WTC11 (cell line): Measurements from ENCODE around the gene EXOC4. TPM values are rescaled to one million over a fixed set of nuclear protein-coding genes. Genes with fewer than 3 reads are reported as not detected.
"Not testable (repeated sequence)": the region's sequence is repeated elsewhere in the genome, so short reads cannot be mapped to it uniquely, and the experiment has no call there.

Experiments
- ATAC-seq: fragments of 200-7000 bp; cut with Tn5 transposase; 2 replicates; pipeline ENCODE4 v1.10.0; 2021; ENCODE audit warnings: mild to moderate bottlenecking, moderate library complexity
- CTCF ChIA-PET: fragments of 300-600 bp; sonication (Branson Sonifier 250); formaldehyde crosslinking; loops from one replicate; lab custom pipeline; 2021; ENCODE audit warnings: antibody characterized with exemption; lab: Charles Lee
- POLR2A ChIA-PET: fragments of 350-600 bp; sonication (Branson Sonifier 250); formaldehyde crosslinking; loops from one replicate; lab custom pipeline; 2021; ENCODE audit warnings: antibody characterized with exemption; lab: Charles Lee
- DNase-seq: peaks from one replicate; pipeline ENCODE4 v3.0.0; 2021; ENCODE audit warnings: low spot score
- H3K27ac Mint-ChIP-seq: 2 replicates; pipeline ENCODE4 v1.8.0; 2021; ENCODE audit warnings: mixed read lengths
- H3K27me3 Mint-ChIP-seq: 2 replicates; pipeline ENCODE4 v1.8.0; 2021; ENCODE audit warnings: low read depth, mild to moderate bottlenecking, moderate library complexity, mixed read lengths
- H3K36me3 Mint-ChIP-seq: 2 replicates; pipeline ENCODE4 v1.8.0; 2021; ENCODE audit warnings: mixed read lengths
- H3K4me1 Mint-ChIP-seq: 2 replicates; pipeline ENCODE4 v1.8.0; 2022; ENCODE audit warnings: mixed read lengths
- H3K4me3 Mint-ChIP-seq: 2 replicates; pipeline ENCODE4 v1.8.0; 2021; ENCODE audit warnings: mild to moderate bottlenecking, moderate library complexity, mixed read lengths
- H3K9me3 Mint-ChIP-seq: 2 replicates; pipeline ENCODE4 v1.8.0; 2021; ENCODE audit warnings: mixed read lengths
- AR ChIP-seq: fragments of 250-450 bp; sonication (Bioruptor Pico); IDR thresholded peaks from 2 replicates; pipeline ENCODE4 v1.9.0; 2021; ENCODE audit warnings: mild to moderate bottlenecking
- CREB1 ChIP-seq: sonication (generic); formaldehyde crosslinking; IDR thresholded peaks from 2 replicates; pipeline ENCODE4 v1.8.0; 2023; ENCODE audit warnings: mild to moderate bottlenecking, missing genetic modification reagents
- E2F5 ChIP-seq: sonication (generic); formaldehyde crosslinking; IDR thresholded peaks from 2 replicates; pipeline ENCODE4 v1.8.1; 2022; ENCODE audit warnings: mild to moderate bottlenecking, moderate library complexity, missing genetic modification reagents
- EMX1 ChIP-seq: fragments of 250-450 bp; sonication (Bioruptor Pico); IDR thresholded peaks from 2 replicates; pipeline ENCODE4 v1.8.0; 2021; ENCODE audit warnings: mild to moderate bottlenecking
- IRF2 ChIP-seq: sonication (generic); formaldehyde crosslinking; IDR thresholded peaks from 2 replicates; pipeline ENCODE4 v1.8.0; 2022; ENCODE audit warnings: low read depth, missing genetic modification reagents, borderline replicate concordance
- JAZF1 ChIP-seq: fragments of 250-450 bp; sonication (Bioruptor Pico); IDR thresholded peaks from 2 replicates; pipeline ENCODE4 v1.9.0; 2021; ENCODE audit warnings: moderate library complexity, mild to moderate bottlenecking, inconsistent platforms
- MAX ChIP-seq: sonication (generic); formaldehyde crosslinking; IDR thresholded peaks from 2 replicates; pipeline ENCODE4 v1.8.0; 2022; ENCODE audit warnings: mild to moderate bottlenecking, missing genetic modification reagents
- OVOL2 ChIP-seq: fragments of 250-450 bp; sonication (Bioruptor Pico); IDR thresholded peaks from 2 replicates; pipeline ENCODE4 v1.9.0; 2021; ENCODE audit warnings: mild to moderate bottlenecking, borderline replicate concordance
- PRDM15 ChIP-seq: sonication (generic); formaldehyde crosslinking; IDR thresholded peaks from 2 replicates; pipeline ENCODE4 v1.8.0; 2022; ENCODE audit warnings: missing genetic modification reagents
- RELA ChIP-seq: sonication (generic); formaldehyde crosslinking; IDR thresholded peaks from 2 replicates; pipeline ENCODE4 v1.8.1; 2022; ENCODE audit warnings: missing genetic modification reagents, mild to moderate bottlenecking, borderline replicate concordance
- SMAD3 ChIP-seq: sonication (generic); formaldehyde crosslinking; IDR thresholded peaks from 2 replicates; pipeline ENCODE4 v1.8.0; 2022; ENCODE audit warnings: missing genetic modification reagents, mild to moderate bottlenecking, borderline replicate concordance
- SP1 ChIP-seq: sonication (generic); formaldehyde crosslinking; conservative IDR thresholded peaks from 2 replicates; pipeline ENCODE4 v1.8.1; 2022; ENCODE audit warnings: missing genetic modification reagents
- TCF7 ChIP-seq: sonication (generic); formaldehyde crosslinking; IDR thresholded peaks from 2 replicates; pipeline ENCODE4 v1.8.0; 2022; ENCODE audit warnings: mild to moderate bottlenecking, low read depth, missing genetic modification reagents, moderate library complexity
- ZBTB43 ChIP-seq: sonication (generic); formaldehyde crosslinking; IDR thresholded peaks from 2 replicates; pipeline ENCODE4 v1.8.1; 2023; ENCODE audit warnings: mild to moderate bottlenecking, missing genetic modification reagents
- ZNF219 ChIP-seq: sonication (generic); formaldehyde crosslinking; IDR thresholded peaks from 2 replicates; pipeline ENCODE4 v1.8.0; 2023; ENCODE audit warnings: missing genetic modification reagents, mild to moderate bottlenecking, borderline replicate concordance
- total RNA-seq: library from RNA; stranded (reverse); gene quantifications from 3 replicates; pipeline ENCODE4 v1.2.3, GENCODE V29; 2021

Gene EXOC4
- total RNA-seq, 1 experiment from 2014 or later, result 62.0 TPM

GRCh38 chr7:133779538-133779937, 526.7 kb downstream of the EXOC4 start:
- H3K4me3 Mint-ChIP-seq, H3K27ac Mint-ChIP-seq, POLR2A ChIA-PET, H3K27me3 Mint-ChIP-seq, H3K4me1 Mint-ChIP-seq, DNase-seq, ATAC-seq, CTCF ChIA-PET: not testable (repeated sequence)
- H3K36me3 Mint-ChIP-seq, result peaks cover 11% of the 10 kb centered on the region
- peaks cover 18% of the 10 kb centered on the region for H3K9me3 Mint-ChIP-seq

GRCh38 chr7:133780912-133781311, 528.0 kb downstream of the EXOC4 start:
- H3K4me3 Mint-ChIP-seq, result no peak overlapping the region
- DNase-seq (no peak), ATAC-seq (no peak)
- POLR2A ChIA-PET, result no interaction called here
- TF ChIP-seq SMAD3 (CRISPR knock-in tag) (no peak), JAZF1 (CRISPR knock-in tag) (no peak), EMX1 (CRISPR knock-in tag) (no peak), SP1 (CRISPR knock-in tag) (no peak), PRDM15 (CRISPR knock-in tag) (no peak), TCF7 (CRISPR knock-in tag) (no peak), E2F5 (CRISPR knock-in tag) (no peak), CREB1 (no peak), OVOL2 (no peak), MAX (CRISPR knock-in tag) (no peak), RELA (CRISPR knock-in tag) (no peak)
- peaks cover 11% of the 10 kb centered on the region for H3K36me3 Mint-ChIP-seq
- no peaks in the 10 kb centered on the region for H3K27me3 Mint-ChIP-seq
- CTCF ChIA-PET, result no interaction called here
- H3K27ac Mint-ChIP-seq, result no peak overlapping the region
- H3K9me3 Mint-ChIP-seq, result peaks cover 18% of the 10 kb centered on the region
- H3K4me1 Mint-ChIP-seq, result no peaks in the 10 kb centered on the region

- no peaks in the 10 kb centered on the region for H3K27me3 Mint-ChIP-seq
- ATAC-seq, result no peak
- DNase-seq, result no peak
- no peak for TF ChIP-seq TCF7 (CRISPR knock-in tag)
- no peak for TF ChIP-seq ZBTB43 (CRISPR knock-in tag)
- TF ChIP-seq IRF2, result no peak
- no peak for TF ChIP-seq AR
- no peak for TF ChIP-seq ZNF219 (CRISPR knock-in tag)
- TF ChIP-seq, all 79 proteins: peak for 0
- no peak overlapping the region for H3K4me3 Mint-ChIP-seq
- H3K27ac Mint-ChIP-seq, result no peak overlapping the region
- ChIA-PET POLR2A (no interaction called here), CTCF (no interaction called here)
- peaks cover 18% of the 10 kb centered on the region for H3K9me3 Mint-ChIP-seq
- no peaks in the 10 kb centered on the region for H3K4me1 Mint-ChIP-seq
- H3K36me3 Mint-ChIP-seq, result peaks cover 11% of the 10 kb centered on the region
Measured at GRCh38 chr7:133781486-133782090, 528.7 kb downstream of the EXOC4 start.
